NCI-H748 (cell line): Measurements from ENCODE around the gene WIPF2.
A peak's percentile ranks its signal among the peaks of the same experiment; 100 is the strongest.
"Not testable (repeated sequence)": the region's sequence is repeated elsewhere in the genome, so short reads cannot be mapped to it uniquely, and the experiment has no call there.

Experiments
- DNase-seq: peaks from one replicate; lab custom pipeline; 2025; ENCODE audit not compliant: unreplicated experiment; lab: John Stamatoyannopoulos, UW

Gene WIPF2

DNA sequence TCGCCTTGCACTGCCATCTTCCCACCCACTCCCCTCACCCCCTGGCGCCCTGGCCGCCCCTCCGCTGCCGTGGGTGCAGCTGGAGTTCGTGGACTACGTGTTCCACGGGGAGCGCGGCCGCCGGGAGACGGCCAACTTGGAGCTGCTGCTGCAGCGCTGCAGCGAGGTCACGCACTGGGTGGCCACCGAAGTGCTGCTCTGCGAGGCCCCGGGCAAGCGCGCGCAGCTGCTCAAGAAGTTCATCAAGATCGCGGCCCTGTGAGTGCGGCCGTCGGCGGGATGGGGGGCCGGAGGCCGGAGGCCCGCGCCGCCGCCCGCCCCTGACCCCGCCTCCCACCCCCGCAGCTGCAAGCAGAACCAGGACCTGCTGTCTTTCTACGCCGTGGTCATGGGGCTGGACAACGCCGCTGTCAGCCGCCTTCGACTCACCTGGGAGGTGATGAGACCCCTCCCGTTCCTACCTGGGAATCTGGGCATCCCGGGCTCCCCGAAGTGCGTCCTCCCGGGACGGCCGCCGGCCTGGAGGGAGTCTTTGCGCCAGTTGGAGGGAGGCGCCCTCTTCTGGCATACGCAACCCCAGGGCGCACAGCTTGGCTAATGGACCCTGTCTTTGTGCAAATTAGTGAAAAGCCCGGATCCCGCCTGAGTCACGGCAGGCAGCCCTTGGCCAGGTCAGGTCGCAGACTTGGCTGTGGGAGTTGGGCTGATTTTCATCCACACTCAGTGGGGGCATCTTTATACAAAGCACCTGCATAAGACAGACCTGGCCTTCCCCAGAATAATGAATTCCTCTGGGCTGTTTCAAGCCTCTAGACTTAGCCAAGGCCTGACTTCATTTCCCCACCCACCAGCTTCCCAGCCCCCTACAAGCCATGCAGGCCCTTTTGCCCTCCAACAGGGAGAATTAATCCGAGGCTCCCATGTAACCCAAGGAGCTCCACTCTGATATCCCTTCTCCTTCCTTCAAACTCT is 27.6 kb upstream of the WIPF2 start:
- peak; percentile 80 for DNase-seq

DNA sequence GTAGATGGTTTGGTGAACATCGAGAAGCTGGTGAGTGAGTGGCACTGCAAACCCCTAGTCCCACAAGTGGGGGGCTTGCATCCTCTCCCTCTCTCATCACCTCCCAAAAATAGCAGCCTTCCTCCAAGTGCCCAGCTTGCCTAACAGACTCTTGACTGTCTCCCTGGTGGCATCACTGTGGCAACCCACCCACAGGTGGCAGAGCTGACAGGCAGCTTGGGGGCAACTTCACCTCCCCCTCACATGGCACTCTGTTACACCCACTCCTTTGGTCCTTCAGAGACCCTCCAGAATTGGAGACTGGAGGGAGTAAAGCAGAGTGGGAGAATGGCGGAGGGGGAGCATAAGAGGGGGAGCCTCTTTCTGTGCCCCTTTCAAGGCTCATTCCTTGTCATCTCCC is 26.1 kb upstream of the WIPF2 start:
- no peak for DNase-seq

DNA sequence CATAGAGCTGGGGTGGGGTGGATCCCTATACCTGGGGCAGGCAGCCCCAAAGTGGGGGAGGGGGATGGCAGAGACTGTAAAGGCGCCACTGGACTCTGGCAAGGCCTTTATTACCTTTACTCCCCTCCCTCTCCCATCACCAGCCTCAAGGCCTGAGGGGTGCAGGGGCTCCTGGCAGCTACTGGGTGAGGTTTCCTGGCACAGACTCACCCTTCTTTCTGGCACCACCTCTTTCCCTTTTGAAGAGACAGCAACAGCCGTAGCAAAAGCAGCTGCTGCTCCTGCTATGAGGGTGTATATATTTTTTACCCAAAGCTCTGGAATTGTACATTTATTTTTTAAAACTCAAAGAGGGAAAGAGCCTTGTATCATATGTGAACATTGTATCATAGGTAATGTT is 24.3 kb upstream of the WIPF2 start:
- DNase-seq: no peak

DNA sequence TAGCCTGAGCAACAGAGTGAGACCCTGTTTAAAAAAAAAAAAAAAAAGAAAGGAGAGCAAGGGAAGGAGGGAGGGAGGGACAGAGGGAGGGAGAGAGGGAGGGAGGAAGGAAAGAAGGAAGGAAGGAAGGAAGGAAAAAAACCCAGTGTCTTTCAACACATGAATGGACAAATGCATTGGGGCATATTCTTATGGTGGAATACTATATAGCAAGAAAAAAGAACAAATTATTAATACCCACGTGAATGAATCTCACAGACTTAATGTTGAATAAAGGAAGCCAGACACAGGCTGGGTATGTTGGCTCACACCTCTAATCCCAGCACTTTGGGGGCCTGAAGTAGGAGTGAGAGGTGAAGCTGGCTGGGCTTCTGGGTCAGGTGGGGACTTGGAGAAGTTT is 21.6 kb upstream of the WIPF2 start:
- DNase-seq: no peak

DNA sequence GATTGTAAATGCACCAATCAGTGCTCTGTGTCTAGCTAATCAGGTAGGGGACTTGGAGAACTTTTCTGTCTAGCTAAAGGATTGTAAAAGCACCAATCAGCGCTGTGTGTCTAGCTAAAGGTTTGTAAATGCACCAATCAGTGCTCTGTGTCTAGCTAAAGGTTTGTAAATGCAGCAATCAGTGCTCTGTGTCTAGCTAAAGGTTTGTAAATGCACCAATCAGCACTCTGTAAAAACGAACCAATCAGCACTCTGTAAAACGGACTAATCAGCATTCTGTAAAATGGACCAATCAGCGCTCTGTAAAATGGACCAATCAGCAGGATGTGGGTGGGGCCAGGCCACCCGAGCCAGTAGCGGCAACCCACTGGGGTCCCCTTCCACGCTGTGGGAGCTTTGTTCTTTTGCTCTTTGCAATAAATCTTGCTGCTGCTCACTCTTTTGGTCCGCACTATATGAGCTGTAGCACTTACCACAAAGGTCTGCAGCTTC is 21.1 kb upstream of the WIPF2 start:
- peak; percentile 45 for DNase-seq

DNA sequence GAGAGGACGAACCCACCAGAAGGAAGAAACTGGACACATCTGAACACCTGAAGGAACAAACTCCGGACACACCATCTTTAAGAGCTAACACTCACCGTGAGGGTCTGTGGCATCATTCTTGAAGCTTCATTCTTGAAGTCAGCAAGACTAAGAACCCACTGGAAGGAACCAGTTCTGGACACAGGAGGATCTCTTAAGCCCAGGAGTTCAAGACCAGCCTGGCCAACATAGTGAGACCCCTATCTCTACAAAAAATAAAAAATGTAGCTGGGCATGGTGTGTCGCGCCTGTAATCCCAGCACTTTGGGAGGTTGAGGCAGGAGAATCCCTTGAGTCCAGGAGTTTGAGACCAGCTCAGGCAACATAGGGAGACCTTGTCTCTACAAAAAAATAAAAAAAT is 20.5 kb upstream of the WIPF2 start:
- DNase-seq: no peak

DNA sequence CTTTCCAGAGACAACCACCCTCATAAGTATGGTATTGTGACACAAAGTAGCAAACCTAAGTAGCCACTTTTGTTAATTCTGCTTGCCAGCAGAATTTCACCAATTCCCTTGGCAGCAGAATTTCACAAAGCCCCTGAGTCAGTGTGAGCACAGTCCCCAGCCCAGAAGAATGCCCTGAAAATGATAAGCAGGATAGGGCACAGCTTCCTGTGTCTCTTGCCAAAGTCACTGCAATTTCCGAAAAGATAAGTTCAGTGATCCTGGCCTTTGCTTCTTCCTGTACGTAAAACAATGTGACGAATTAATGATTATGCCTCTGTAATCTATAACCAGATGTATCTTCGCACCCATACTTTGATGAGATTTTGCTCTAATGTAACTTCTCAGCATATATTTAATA is 16.0 kb upstream of the WIPF2 start:
- DNase-seq: no peak

DNA sequence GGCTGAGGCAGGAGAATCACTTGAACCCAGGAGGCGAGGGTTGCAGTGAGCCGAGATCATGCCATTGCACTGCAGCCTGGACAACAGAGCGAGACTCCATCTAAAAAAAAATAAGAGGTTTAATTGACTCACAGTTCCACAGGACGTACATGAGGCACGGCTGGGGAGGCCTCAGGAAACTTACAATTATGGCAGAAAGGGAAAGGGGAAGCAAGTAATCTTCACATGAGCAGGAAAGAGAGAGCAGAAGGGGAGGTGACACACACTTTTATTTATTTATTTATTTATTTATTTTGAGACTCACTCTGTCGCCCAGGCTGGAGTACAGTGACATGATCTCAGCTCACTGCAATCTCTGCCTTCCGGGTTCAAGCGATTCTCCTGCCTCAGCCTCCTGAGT is 12.9 kb upstream of the WIPF2 start:
- DNase-seq: not testable (repeated sequence)

DNA sequence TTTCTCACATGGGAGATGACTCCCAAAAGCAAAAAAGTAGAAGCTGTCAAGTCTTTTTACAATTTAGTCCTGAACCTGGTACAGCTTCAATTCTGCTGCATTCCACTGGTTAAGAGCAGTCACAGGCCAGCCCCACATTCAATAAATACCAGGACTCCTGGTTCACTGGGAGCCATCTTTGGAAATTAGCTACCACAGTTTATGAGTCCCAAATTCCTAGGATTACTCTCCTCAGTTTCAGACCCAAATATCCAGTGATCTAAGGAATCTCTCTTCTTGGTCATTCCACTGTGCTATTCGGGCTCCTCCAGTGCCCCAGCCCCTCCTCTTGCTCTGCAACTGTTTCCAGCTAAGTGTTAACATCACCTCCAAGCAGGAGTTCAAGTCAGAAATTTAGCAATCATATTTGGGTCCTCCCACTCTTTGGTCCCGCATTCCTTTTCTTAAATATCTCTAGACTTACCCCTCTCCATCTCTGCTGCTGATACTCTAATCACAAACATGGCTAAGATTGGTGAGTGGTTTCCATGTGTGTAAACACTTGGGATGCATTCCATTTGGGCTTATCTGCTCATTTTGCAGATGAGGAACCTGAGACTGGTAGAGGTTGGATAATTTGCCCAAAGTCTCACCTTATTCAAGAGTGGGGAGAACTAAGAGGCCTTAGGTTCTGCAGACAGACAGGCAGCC is 9.6 kb upstream of the WIPF2 start:
- no peak for DNase-seq

DNA sequence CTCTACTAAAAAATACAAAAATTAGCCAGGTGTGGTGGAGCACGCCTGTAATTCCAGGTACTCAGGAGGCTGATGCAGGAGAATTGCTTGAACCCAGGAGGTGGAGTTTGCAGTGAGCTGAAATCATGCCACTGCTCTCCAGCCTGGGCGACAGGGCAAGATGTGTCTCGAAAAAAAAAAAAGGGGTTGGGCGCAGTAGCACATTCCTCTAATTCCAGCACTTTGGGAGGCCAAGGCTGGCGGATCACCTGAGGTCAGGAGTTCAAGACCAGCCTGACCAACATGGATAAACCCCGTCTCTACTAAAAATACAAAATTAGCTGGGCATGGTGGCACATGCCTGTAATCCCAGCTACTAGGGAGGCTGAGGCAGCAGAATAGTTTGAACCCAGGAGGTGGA is 5.2 kb upstream of the WIPF2 start:
- not testable (repeated sequence) for DNase-seq

DNA sequence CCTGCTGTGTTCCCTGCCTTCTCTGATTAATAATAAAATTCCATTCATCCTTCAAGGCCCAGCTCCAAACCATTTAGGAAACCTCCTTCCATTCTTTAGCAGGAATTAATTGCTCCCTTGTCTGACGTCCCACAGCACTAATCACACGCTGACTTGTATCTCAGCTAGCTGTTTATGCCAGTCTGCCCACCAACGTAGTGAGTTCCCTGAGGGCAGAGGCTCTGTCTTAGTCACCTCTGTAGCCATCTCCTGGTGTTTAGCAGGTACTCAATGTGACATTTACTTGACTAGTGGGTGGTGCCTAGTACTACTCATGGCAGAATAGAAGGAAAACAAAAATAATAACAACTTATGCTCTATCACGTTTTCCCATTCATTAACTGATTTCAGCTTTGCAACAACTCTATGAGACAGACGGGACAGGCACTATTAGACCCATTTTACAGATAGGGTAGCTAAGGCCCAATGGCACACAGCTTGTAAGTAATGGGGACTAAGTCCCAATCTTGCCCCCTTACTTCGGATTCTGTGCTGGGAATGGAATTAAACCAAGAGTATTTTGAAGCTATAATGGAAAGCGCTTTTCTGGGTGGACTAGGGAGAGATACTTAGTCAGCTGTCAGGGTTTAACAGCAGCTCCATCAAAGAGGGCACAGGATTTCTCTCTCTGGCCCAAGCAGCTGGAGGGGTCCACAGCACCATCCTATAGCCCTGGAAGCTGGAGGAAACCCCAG is 931 bp upstream of the WIPF2 start:
- no peak for DNase-seq

DNA sequence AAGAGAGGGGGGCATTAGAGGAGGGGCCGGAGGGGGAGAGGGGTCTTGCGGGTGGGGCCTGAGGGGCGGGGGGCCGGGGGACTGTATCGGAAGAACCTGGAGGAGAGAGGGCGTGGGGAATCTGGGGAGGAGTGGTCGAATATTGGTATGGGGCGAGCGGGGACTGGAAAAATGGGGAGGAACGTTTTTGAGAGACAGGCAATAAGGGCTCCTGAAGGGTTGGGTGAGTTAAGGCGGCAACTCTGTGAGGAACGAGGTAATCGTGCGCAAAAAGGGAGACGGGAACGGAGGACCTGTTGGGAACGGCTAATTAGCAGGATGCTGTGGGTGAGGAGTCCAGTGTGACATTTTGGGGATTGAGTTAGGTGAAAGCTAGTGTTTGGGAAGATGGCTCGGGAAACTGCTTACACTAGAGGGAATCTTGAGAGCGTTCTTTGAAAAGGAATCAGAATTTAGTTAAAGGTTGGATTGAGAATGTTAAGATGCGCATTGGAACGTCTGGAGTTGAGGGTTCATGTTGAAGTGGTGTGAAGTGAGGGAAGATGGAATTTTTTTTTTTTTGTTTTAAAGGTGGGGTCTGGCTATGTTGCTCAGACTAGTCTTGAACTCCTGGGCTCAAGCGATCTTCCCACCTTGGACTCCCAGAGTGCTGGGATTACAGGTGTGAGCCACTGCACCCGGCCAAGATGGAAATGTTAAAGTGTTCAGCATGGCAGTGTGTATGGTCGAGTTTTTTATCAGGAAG is 662 bp downstream of the WIPF2 start:
- DNase-seq: peak; percentile 86

DNA sequence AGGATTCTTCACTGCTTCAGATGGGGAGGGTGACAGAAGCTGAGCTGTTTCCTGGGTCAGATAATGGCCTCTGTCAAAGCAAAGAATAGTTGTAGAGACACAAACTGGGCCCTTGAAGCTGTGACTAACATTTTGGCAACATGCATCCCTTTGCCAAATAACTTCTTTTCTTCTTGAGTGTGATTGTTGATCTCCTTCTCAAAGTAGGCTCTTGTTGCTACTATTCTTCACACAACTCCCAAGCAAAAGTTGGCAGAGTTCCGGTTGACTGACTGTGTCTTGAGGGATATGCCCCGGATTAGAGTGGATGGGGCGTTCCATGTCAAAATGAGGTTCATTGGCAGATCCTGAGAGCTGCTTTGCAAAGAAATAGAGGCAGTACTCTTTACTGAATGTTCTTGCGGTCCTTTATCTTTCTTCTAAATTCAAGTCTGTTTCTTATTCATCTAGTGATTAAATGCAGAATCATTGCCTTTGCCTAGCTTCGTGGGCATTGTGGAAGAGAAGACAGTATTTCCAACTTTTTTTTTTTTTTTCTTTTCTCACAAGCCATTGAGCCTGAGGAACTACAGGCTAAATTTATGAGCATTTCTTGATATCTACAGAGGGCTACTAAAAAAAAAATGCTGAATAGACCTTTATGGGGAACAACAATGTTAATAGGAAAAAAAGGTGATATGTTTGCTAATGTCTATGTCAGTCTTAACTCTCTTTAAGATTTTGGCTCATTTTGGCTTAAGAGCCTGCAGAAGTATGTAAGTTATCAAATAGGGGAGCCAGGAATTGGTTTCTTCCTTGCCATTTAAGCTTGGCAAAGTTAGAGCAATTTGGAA is 5.8 kb downstream of the WIPF2 start:
- DNase-seq: no peak

DNA sequence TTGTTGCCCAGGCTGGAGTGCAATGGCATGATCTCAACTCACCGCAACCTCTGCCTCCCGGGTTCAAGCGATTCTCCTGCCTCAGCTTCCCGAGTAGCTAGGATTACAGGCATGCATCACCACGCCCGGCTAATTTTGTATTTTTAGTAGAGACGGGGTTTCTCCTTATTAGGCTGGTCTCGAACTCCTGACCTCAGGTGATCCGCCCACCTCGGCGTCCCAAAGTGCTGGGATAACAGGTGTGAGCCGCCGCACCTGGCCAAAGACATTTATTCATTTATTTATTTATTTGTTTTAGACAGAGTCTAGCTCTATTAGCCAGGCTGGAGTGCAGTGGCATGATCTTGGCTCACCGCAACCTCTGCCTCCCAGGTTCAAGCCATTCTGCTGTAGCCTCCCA is 10.0 kb downstream of the WIPF2 start:
- DNase-seq: not testable (repeated sequence)

DNA sequence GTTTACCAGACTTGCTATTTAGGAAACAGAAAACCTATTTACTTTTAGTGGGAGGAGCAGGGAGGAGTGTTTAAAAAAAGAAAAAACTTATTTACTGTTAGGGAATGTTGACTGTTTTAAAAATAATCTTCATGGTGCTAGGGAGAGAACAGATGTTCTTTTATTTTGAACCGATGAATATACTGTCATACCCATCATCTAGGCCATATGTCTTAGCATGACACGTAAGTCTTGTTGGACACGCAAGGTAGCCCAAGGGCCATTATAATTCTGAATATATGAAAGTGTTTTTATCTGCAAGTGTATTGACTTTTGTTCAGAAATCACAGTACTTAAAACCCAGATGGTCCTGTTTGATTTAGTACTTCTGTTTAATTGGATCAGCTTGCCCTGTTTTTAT is 11.6 kb downstream of the WIPF2 start:
- DNase-seq: no peak

DNA sequence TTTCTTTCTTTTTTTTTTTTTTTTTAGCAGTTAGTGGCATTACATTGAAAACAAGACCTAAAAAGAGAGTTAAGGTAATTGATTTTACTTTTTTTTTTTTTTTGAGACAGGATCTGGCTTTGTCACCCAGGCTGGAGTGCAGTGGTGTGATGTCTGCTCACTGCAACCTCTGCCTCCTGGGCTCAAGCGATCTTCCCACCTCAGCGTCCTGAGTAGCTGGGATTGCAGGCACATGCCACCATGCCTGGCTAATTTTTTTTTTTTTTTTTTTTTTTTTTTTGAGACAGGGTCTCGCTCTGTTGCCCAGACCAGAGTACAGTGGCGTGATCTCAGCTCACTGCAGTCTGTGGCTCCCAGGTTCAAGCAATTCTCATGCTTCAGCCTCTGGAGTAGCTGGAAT is 12.8 kb downstream of the WIPF2 start:
- not testable (repeated sequence) for DNase-seq

DNA sequence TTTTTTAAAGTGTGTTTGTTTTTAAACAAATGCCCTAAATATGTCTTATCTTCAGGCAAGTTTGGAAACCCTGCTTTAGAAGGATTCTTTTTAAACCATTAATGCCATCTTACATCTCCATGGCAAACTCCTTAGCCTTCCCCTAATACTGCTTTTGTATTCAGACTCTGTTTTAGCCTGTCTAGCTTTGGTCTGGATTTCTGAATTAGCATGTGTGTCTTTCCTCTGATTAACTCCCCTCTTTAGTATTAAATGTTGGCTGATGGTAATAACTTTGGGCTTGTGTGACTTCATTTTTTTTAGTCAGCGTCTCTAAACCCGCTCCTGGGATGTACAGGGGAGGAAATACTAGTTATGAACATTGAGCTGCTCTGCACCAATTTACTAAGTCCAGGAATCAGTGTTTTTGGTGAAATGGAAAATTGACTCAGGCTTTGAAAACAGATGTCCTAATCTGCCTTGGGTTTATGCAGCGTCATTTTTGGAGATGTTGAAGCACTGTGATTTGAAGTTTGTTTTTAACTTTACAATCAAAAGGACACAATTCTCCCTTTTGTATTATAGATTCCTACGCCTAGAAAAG is 22.2 kb downstream of the WIPF2 start:
- DNase-seq: no peak

DNA sequence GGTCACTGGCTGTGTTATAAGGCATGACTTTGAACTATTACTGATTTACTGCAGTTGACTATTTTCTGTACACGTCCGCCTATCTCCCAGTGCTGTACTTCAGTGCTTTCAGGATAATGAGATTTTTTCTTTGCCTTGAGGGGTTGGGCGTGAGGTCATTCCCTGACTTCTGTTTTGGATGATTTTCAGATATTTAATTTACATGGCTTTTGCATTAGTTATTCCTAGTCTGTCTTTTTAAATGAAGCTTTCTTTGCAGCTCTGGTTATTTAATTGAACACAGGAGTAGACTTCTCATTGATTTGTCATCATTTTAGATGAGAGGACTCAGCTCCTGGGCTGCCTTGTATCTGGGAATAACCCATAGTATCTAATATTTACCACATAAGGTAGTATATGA is 23.7 kb downstream of the WIPF2 start:
- DNase-seq: no peak

DNA sequence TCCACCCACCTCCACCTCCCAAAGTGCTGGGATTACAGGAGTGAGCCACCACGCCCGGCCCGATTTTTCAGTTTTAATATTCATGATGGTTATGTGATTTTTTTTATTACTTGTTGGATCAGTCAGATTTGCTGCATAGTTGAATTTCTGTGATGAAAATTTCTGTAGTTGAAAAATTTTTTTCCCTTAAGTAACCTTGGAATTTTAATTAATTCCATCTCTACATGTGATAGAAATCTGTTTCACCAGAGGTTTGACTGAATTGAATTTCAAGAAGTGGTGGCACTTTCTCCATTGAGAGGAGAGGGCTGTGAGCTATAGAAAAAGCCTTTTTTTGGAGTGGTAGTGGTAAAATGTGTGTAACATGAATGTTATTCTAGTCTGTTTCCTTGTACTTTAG is 24.7 kb downstream of the WIPF2 start:
- DNase-seq: no peak

DNA sequence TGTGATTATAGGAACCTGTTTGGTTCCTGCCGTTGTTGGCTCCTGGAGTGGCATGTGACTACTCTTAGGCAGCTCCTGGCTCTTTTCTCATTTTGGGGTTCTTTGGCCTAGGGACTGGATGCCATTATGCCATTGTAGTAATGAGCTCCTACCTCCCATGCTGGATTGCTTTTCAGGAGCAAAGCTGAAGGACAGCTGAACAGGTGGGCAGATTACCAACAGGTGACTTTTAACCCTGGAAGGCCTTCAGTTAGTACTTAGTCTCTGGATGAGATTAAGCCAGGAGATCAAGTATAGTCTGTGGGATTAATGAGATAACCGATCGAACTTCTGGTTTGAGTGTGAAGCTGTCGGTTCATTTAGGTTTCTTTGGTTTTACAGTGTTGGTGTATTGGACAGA is 25.2 kb downstream of the WIPF2 start:
- DNase-seq: no peak
